SU-DHL-6 (cell line): ENCODE measurements around the gene UBLCP1.

Source experiments
- CTCF ChIP-seq: fragments of 200-600 bp; sonication (generic); IDR thresholded peaks from one replicate; pipeline ENCODE4 v1.5.1; 2017; ENCODE audit warnings: antibody characterized with exemption, mild to moderate bottlenecking, low read length, moderate library complexity; ENCODE audit not compliant: insufficient read depth, poor library complexity, severe bottlenecking
- EZH2phosphoT487 ChIP-seq: fragments of 200-600 bp; sonication (generic), shearing (Covaris generic); conservative IDR thresholded peaks from 2 replicates; pipeline ENCODE4 v1.6.1; 2018; ENCODE audit warnings: mild to moderate bottlenecking, antibody characterized with exemption, low read length, moderate library complexity, mixed read lengths

DNA sequence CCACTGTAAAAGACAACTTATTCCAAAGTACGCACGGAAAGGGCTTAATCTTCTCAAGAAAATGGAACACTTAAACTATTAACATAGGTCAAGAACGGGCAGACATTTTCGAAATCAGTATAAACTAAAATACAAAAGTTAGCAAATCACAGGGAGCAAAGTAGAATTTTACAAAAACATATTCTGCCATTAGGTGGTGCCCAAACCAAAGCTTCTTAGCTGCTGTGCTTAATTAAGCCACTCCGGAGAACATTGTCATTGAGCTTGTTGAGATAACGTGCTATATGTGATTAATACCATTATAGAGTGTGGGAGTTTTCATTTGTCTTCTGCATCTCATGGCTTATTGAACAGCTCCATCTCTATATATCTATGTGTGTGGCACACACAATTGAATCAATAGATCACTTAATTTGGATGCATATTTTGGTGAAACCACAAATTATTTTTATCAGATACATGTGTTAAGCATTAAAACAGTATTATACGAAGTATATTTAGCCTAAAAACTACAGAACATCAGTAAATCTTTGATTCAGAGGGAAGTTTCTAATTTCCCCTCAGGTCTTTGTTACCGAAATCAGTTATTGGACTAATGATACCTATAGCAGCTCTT is 23.4 kb downstream of the UBLCP1 start:
- TF ChIP-seq CTCF (peak; percentile 39), EZH2phosphoT487 (no peak)
